Measurements from ENCODE around the gene FSTL4.

GRCh38 chr5:133368916-133369783 is 243.2 kb downstream of the FSTL4 start:
- no peak for TF ChIP-seq POLR2A (IDR thresholded peaks at IDR 0.05)
- TF ChIP-seq CTCF (IDR thresholded peaks at IDR 0.05): no peak
- no peak for TF ChIP-seq POLR2AphosphoS5 (IDR thresholded peaks at IDR 0.05)

Measured in transverse colon (tissue), 4 donors.